ENCODE results near the gene MYO15B. TPM values are rescaled to one million over a fixed set of nuclear protein-coding genes. Genes with fewer than 3 reads are reported as not detected.

Gene MYO15B
- total and polyA plus RNA-seq, 2 donors (not counting 3 experiments of a cell fraction or from before 2014, with no cell fraction given), result 10.2 to 87.8 TPM

GRCh38 chr17:75557075-75557851, 30.3 kb upstream of the MYO15B start:
- POLR2A ChIA-PET, result no interaction called here
- no peak overlapping the region for H3K9ac ChIP-seq (replicated peaks; ENCODE audit: extremely low read depth, insufficient read depth, low read length)
- no peak for TF ChIP-seq POLR2A (IDR thresholded peaks at IDR 0.05; ENCODE audit: low read depth, low read length)
- no peak for TF ChIP-seq JUN (IDR thresholded peaks at IDR 0.05; ENCODE audit: borderline replicate concordance, insufficient read depth, insufficient read length, low read depth)
- TF ChIP-seq MYC (IDR thresholded peaks at IDR 0.05; ENCODE audit: low read depth, low read length), result no peak
- H3K27me3 ChIP-seq (ENCODE audit: control insufficient read depth in 2 of 2, insufficient read depth in 2 of 2, low read length in 2 of 2), result no peaks in the 10 kb centered on the region
- no peak overlapping the region for H2AFZ ChIP-seq (ENCODE audit: low read depth, low read length)
- intact Hi-C loops (cut with micrococcal nuclease), result no loop called here
- CTCF ChIA-PET, result interaction anchor here (1.3 kb wide), 1 partner anchor 31 kb away, joined by 3 read pairs; no protein-coding TSS in a partner anchor
- no peak overlapping the region for H3K4me2 ChIP-seq (ENCODE audit: insufficient read depth, low read length)
- no peak overlapping the region for H3K4me3 ChIP-seq (replicated peaks in 1 of 3; ENCODE audit: insufficient read depth in 1 of 3, low read depth in 1 of 3, low read length in 3 of 3)
- DNase-seq (ENCODE audit: low read depth, low spot score), result no peak
- no TSS peak for BruUV-seq (replicated peaks)
- H3K27ac ChIP-seq (ENCODE audit: insufficient read depth, low read depth, low read length), result no peak overlapping the region
- H3K4me1 ChIP-seq (ENCODE audit: control insufficient read depth, extremely low read depth, insufficient read depth, low read length), result no peaks in the 10 kb centered on the region
- no peaks in the 10 kb centered on the region for H3K79me2 ChIP-seq (ENCODE audit: control insufficient read depth, insufficient read depth, low read length)
- no peak for FAIRE-seq
- H3K9me3 ChIP-seq (replicated peaks; ENCODE audit: control insufficient read depth, insufficient read depth, low read length), result no peaks in the 10 kb centered on the region
- no peaks in the 10 kb centered on the region for H3K36me3 ChIP-seq (ENCODE audit: control insufficient read depth in 2 of 2, extremely low read depth in 1 of 2, insufficient read depth in 2 of 2, low read length in 2 of 2)
- no peaks in the 10 kb centered on the region for H4K20me1 ChIP-seq (replicated peaks; ENCODE audit: control insufficient read depth, extremely low read depth, insufficient read depth, low read length)
- no peaks in the 10 kb centered on the region for H3K9me1 ChIP-seq (replicated peaks; ENCODE audit: control insufficient read depth, extremely low read depth, insufficient read depth, low read length)
- dilution Hi-C loops (cut with MboI; ENCODE audit: extremely low pct_ligation_motif_present, low sequenced_read_pairs), result no loop called here

- Histone ChIP-seq H3K9ac (replicated peaks; ENCODE audit: extremely low read depth, insufficient read depth, low read length) (no peak overlapping the region), H3K4me1 (ENCODE audit: control insufficient read depth, extremely low read depth, insufficient read depth, low read length) (no peaks in the 10 kb centered on the region), H3K27ac (ENCODE audit: insufficient read depth, low read depth, low read length) (no peak overlapping the region), H3K4me2 (ENCODE audit: insufficient read depth, low read length) (no peak overlapping the region), H4K20me1 (replicated peaks; ENCODE audit: control insufficient read depth, extremely low read depth, insufficient read depth, low read length) (no peaks in the 10 kb centered on the region), H3K36me3 (ENCODE audit: control insufficient read depth in 2 of 2, extremely low read depth in 1 of 2, insufficient read depth in 2 of 2, low read length in 2 of 2) (no peaks in the 10 kb centered on the region), H3K9me1 (replicated peaks; ENCODE audit: control insufficient read depth, extremely low read depth, insufficient read depth, low read length) (no peaks in the 10 kb centered on the region), H3K4me3 (replicated peaks in 1 of 3; ENCODE audit: insufficient read depth in 1 of 3, low read depth in 1 of 3, low read length in 3 of 3) (no peak overlapping the region), H3K79me2 (ENCODE audit: control insufficient read depth, insufficient read depth, low read length) (no peaks in the 10 kb centered on the region), H2AFZ (ENCODE audit: low read depth, low read length) (no peak overlapping the region), H3K9me3 (replicated peaks; ENCODE audit: control insufficient read depth, insufficient read depth, low read length) (no peaks in the 10 kb centered on the region), H3K27me3 (ENCODE audit: control insufficient read depth in 2 of 2, insufficient read depth in 2 of 2, low read length in 2 of 2) (no peaks in the 10 kb centered on the region)
- no peak for FAIRE-seq
- DNase-seq (ENCODE audit: low read depth, low spot score), result no peak
- TF ChIP-seq JUN (IDR thresholded peaks at IDR 0.05; ENCODE audit: borderline replicate concordance, insufficient read depth, insufficient read length, low read depth), result no peak
- no peak for TF ChIP-seq GATA2 (IDR thresholded peaks at IDR 0.05; ENCODE audit: insufficient read depth, insufficient read length, low read depth, low read length)
- TF ChIP-seq MAX (IDR thresholded peaks at IDR 0.05; ENCODE audit: insufficient read depth, insufficient read length), result no peak
- TF ChIP-seq CTCF (IDR thresholded peaks at IDR 0.05; ENCODE audit: extremely low read depth in 1 of 2, insufficient read depth in 1 of 2, low read depth in 1 of 2, low read length in 2 of 2), result no peak
- no peak for TF ChIP-seq EZH2 (IDR thresholded peaks at IDR 0.05; ENCODE audit: borderline replicate concordance, low read depth, low read length, severe bottlenecking)
- TF ChIP-seq MYC (IDR thresholded peaks at IDR 0.05; ENCODE audit: low read depth, low read length), result no peak
- no peak for TF ChIP-seq POLR2AphosphoS5 (IDR thresholded peaks at IDR 0.05; ENCODE audit: insufficient read depth, low read depth, low read length)
- no peak for TF ChIP-seq POLR2A (IDR thresholded peaks at IDR 0.05; ENCODE audit: low read depth, low read length)
- BruUV-seq (replicated peaks), result no TSS peak
- POLR2A ChIA-PET, result no interaction called here
- dilution Hi-C loops (cut with MboI; ENCODE audit: extremely low pct_ligation_motif_present, low sequenced_read_pairs) (no loop called here), intact Hi-C loops (cut with micrococcal nuclease) (no loop called here)
- CTCF ChIA-PET, result interaction anchor here (1.3 kb wide), 1 partner anchor 30 kb away, joined by 3 read pairs; no protein-coding TSS in a partner anchor
These were observed 29.5 kb upstream of the MYO15B start for GRCh38 chr17:75557852-75558665.
